Measurements from ENCODE around the gene COA6.

COA6 gene

GRCh38 chr1:234381699-234382555 lies 8.7 kb downstream of the COA6 start:
- Histone ChIP-seq H3K9me3 (ENCODE audit: severe bottlenecking) (no peaks in the 10 kb centered on the region), H3K27ac (ENCODE audit: poor library complexity, severe bottlenecking) (no peak overlapping the region), H3K27me3 (ENCODE audit: insufficient read depth, poor library complexity, severe bottlenecking) (no peaks in the 10 kb centered on the region), H3K36me3 (ENCODE audit: low read depth) (peaks cover 26% of the 10 kb centered on the region), H3K4me3 (ENCODE audit: severe bottlenecking) (no peak overlapping the region), H3K4me1 (ENCODE audit: insufficient read depth, poor library complexity, severe bottlenecking) (no peaks in the 10 kb centered on the region)
- TF ChIP-seq CTCF (IDR thresholded peaks at IDR 0.05; ENCODE audit: poor library complexity, severe bottlenecking) = no peak
- no peak for ATAC-seq (ENCODE audit: low read depth)
- no peak for DNase-seq (ENCODE audit: low spot score)

GRCh38 chr1:234386122-234386521 lies 12.9 kb downstream of the COA6 start:
- Histone ChIP-seq H3K4me1 (ENCODE audit: insufficient read depth, poor library complexity, severe bottlenecking) (no peaks in the 10 kb centered on the region), H3K27me3 (ENCODE audit: insufficient read depth, poor library complexity, severe bottlenecking) (no peaks in the 10 kb centered on the region), H3K27ac (ENCODE audit: poor library complexity, severe bottlenecking) (no peak overlapping the region), H3K4me3 (ENCODE audit: severe bottlenecking) (no peak overlapping the region), H3K36me3 (ENCODE audit: low read depth) (peaks cover 7% of the 10 kb centered on the region; the same call in 1 of the 2 replicates), H3K9me3 (ENCODE audit: severe bottlenecking) (no peaks in the 10 kb centered on the region)
- TF ChIP-seq CTCF (IDR thresholded peaks at IDR 0.05; ENCODE audit: poor library complexity, severe bottlenecking) = no peak
- ATAC-seq (ENCODE audit: low read depth) (no peak), DNase-seq (ENCODE audit: low spot score) (no peak)

- Histone ChIP-seq H3K4me3 (ENCODE audit: severe bottlenecking) (no peak overlapping the region), H3K4me1 (ENCODE audit: insufficient read depth, poor library complexity, severe bottlenecking) (no peaks in the 10 kb centered on the region), H3K9me3 (ENCODE audit: severe bottlenecking) (no peaks in the 10 kb centered on the region), H3K27me3 (ENCODE audit: insufficient read depth, poor library complexity, severe bottlenecking) (no peaks in the 10 kb centered on the region), H3K27ac (ENCODE audit: poor library complexity, severe bottlenecking) (no peak overlapping the region), H3K36me3 (ENCODE audit: low read depth) (peaks cover 19% of the 10 kb centered on the region; the same call in 1 of the 2 replicates)
- no peak for ATAC-seq (ENCODE audit: low read depth)
- no peak for TF ChIP-seq CTCF (IDR thresholded peaks at IDR 0.05; ENCODE audit: poor library complexity, severe bottlenecking)
- no peak for DNase-seq (ENCODE audit: low spot score)
These were observed 14.8 kb downstream of the COA6 start for GRCh38 chr1:234388094-234388493.

GRCh38 chr1:234393190-234393589 lies 19.9 kb downstream of the COA6 start:
- Histone ChIP-seq H3K36me3 (ENCODE audit: low read depth) (peaks cover 22% of the 10 kb centered on the region), H3K9me3 (ENCODE audit: severe bottlenecking) (no peaks in the 10 kb centered on the region), H3K4me1 (ENCODE audit: insufficient read depth, poor library complexity, severe bottlenecking) (peaks cover 2% of the 10 kb centered on the region), H3K27me3 (ENCODE audit: insufficient read depth, poor library complexity, severe bottlenecking) (no peaks in the 10 kb centered on the region), H3K4me3 (ENCODE audit: severe bottlenecking) (no peak overlapping the region), H3K27ac (ENCODE audit: poor library complexity, severe bottlenecking) (no peak overlapping the region)
- no peak for DNase-seq (ENCODE audit: low spot score)
- ATAC-seq (ENCODE audit: low read depth) = no peak
- no peak for TF ChIP-seq CTCF (IDR thresholded peaks at IDR 0.05; ENCODE audit: poor library complexity, severe bottlenecking)

- DNase-seq (ENCODE audit: low spot score) (no peak), ATAC-seq (ENCODE audit: low read depth) (no peak)
- Histone ChIP-seq H3K4me1 (ENCODE audit: insufficient read depth, poor library complexity, severe bottlenecking) (peaks cover 3% of the 10 kb centered on the region), H3K36me3 (ENCODE audit: low read depth) (peaks cover 25% of the 10 kb centered on the region), H3K27me3 (ENCODE audit: insufficient read depth, poor library complexity, severe bottlenecking) (no peaks in the 10 kb centered on the region), H3K9me3 (ENCODE audit: severe bottlenecking) (no peaks in the 10 kb centered on the region), H3K4me3 (ENCODE audit: severe bottlenecking) (no peak overlapping the region), H3K27ac (ENCODE audit: poor library complexity, severe bottlenecking) (no peak overlapping the region)
- TF ChIP-seq CTCF (IDR thresholded peaks at IDR 0.05; ENCODE audit: poor library complexity, severe bottlenecking) = no peak
These were observed 22.0 kb downstream of the COA6 start for GRCh38 chr1:234395297-234395696.
